GM21717 (cell line): ENCODE results near the gene ADAMTS3.

ENCODE experiments used
- ATAC-seq: cut with Tn5 transposase; IDR thresholded peaks from one replicate; pipeline ENCODE4 v1.9.1; 2021; ENCODE audit warnings: mild to moderate bottlenecking, moderate library complexity; ENCODE audit not compliant: unreplicated experiment

Gene ADAMTS3

DNA sequence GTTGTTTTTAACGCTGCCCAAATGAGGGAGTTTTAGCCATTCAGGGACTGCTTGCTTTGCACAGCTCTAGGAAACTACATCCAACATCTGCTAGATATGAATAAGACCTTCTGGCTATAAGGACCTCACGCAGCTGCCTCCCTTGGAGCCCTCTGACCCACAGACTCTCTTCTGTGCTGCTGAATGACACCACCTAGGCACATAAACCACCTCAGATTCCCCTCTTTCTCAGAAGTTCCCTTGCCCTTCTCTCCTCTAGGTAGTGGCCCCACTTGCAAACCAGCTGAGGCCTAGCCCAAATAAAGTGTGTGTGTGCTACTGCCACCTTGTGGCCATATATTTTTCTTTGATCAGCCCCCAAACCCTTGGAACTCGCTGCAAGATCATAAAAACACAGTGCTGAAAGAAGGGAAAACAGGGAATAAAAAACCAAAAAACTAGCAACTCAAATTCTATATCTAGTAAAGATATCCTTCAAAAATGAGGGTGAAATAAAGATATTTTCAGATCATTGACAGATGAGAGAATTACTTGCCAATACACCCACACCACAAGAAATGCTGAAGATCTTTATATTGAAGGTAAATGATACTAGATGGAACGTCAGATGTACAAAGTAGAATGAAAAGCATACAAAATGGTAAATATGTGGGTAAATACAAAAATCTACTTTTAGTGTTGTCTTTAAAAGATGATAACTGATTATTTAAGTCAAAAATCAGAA is 265.9 kb downstream of the ADAMTS3 start:
- ATAC-seq: peak; percentile 92

DNA sequence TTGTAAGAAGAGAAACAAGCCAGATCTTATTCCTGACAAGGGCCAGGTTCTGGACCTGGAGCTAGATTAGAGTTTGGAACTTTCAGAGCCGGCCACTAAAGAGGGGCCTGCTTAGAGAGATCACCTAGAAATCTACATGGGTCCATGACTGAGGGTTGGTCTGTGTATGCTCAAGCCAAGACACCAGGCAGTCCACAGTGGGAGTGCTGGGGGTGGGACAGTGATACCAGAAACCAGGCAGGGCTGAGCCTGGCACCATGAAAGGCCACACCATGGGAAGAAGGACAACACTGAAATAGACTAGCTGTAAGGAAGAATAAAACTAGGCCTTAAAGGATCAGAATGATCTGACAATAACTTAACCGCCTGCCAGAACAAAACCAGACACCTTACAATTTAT is 267.3 kb downstream of the ADAMTS3 start:
- ATAC-seq: no peak

DNA sequence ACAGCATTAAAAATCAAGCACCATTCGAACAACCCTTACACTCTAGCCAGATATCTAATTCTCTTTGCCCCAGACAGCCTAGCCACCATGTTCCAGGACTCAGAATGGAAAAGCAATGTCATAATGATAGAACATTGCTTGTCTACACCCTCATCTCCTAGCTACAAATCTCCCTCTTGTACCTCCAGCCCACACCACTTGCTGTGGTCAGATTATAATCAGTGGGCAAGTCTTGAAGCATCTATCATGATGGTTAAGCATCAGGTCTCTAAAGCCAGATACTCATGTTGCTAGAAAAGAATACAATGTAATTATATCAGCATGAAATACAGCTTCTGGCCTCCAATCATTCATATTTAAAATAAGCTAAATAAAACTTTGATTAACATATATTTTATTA is 268.9 kb downstream of the ADAMTS3 start:
- no peak for ATAC-seq

DNA sequence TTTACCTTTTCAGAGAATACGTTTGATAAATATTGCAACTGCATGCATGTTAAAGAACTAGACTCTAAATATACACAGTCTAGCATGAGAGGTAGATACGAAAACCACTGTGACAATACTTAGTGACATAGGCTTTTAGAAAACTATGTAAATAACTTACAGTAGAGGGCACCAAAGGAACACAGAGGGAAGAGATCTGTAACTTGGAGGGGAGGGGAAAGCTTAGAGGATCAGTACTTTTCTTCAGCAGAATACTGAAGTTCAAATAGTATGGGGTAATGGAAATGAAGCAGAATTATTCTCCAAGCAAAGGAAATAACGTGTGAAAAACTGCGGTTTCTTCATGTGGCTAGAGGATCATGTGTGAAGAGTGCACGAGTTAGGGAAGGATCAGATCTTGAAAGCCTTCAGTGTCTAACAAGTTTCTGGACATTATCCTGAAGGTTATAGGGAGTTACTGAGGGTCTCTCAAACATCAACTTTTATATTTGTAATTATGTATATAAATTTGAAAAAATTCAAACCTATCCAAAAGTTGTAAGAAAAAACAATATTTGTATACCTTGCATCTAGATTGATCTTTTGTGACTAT is 273.0 kb downstream of the ADAMTS3 start:
- ATAC-seq: peak; percentile 80

DNA sequence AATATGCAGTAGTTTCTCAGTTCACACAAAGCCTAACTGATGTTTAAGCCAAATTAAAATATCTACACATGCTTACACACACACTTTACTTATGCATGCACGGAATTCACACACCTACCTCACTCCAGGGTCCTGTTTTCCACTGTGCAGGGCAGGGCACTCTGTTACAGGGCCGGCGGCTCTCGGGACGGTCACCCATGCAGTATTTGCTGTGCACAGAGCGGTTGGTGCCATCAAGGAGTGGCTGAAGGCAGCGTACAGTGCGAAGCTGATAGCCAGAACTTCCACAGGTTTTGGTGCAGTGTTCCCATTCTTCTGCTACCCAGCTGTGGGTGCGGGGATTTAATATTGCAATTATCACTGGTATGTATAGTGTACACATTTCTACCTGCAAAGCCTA is 278.3 kb downstream of the ADAMTS3 start:
- no peak for ATAC-seq

DNA sequence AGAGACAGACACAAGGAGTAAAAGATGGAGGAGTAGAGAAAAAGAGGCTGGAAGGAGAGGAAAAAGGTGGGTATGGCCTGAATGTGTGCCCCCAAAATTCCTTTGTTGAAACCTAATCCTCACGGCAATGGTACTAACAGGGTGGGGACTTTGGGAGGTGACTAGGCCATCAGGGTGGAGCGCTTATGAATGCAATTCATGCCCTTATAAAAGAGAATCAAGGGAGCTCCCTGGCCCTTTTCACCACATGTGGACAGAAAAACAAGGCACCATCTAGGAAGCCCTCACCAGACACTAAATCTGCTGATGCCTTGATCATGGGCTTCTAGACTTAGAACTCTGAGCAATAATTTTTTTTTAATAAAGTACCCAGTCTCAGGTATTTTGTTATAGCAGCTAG is 282.1 kb downstream of the ADAMTS3 start:
- no peak for ATAC-seq

DNA sequence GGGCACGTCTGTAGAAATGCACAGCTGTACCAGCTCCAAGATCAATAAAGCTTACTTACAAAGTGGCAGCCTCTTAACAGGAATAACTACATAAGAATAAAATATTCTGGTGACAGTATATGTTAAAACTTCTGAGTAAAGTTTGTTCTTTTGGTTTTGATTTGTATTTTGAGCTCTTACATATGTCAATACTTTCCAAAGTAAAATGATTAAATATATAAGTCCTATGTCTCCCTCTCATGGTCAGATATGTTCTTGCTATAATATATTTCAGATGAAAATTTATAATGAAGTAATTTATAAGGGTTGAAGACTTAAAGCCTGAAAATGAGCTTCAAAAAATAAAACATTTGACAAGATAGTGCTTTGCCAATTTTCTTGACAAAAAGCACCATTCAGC is 282.8 kb downstream of the ADAMTS3 start:
- no peak for ATAC-seq

DNA sequence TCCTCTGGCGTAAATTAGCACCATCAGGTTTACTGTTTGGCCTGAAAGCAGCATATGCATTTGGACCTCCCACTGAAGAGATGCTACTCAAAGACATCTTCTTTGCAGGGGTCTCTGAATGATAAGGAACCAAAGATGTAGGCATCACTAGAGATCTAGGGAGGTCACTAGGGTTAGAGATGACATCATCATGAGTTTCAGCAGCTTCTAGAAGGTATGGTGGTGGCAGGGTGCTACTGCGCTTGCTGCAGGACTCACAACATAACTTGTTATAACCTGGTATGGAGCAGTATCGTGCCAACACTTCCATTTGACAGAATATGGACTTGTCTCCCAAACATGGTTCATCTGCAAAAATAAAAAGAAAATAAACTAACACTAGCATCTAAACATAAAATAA is 285.7 kb downstream of the ADAMTS3 start:
- ATAC-seq: no peak

DNA sequence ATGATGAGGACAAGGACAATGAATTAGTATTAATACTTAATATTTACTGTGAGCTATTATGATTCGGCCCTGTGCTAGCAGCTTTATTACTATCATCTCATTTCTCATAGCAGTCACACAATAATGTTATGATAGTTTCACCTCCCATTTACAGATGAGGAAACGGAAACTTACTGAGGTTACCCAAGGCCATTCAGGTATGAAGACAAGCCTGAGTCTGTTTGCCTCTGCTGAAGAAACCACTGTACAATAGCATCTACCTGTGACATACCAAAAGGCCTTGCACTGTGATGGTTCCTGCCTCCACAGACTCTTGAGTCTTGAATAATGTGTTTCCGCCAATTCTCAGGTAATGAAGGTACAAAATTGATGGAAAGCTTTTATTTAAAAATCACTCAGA is 288.8 kb downstream of the ADAMTS3 start:
- ATAC-seq: no peak

DNA sequence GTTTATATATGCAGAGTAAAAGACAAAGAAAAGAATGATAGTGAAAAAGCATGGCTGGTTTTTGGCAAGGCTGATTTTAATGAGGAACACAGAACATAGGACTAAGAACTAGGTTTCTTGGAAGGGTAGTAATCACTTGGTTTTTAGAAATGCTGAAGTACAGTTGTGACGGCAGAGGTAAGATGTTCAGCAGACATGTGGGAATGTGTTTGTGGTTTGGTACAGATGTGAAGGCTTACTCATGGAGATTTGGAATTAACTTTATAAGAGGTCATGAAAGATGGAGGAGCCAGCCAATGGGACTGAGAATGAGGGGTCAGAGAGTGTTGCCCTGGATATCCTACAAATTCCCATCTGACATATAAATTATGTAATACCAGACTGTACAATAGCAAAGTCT is 293.6 kb downstream of the ADAMTS3 start:
- no peak for ATAC-seq

DNA sequence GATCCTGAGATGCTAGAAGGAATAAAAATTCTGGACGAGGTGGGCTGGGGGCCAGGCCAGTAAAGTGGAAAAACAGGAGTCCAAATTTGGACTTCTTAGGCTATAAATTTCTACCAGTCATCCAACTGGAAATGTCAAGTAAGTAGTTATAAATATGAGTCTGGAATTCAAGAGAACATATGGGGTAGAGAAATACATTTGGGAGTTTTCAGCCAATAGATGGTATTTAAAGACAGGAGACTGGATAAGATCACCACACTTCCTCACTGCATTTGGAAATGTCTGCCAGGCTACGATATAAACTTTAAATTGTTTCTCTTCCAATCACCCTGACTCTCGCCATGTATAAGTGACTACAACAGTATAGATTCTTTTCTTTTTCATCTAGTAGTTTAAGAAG is 294.8 kb downstream of the ADAMTS3 start:
- no peak for ATAC-seq

DNA sequence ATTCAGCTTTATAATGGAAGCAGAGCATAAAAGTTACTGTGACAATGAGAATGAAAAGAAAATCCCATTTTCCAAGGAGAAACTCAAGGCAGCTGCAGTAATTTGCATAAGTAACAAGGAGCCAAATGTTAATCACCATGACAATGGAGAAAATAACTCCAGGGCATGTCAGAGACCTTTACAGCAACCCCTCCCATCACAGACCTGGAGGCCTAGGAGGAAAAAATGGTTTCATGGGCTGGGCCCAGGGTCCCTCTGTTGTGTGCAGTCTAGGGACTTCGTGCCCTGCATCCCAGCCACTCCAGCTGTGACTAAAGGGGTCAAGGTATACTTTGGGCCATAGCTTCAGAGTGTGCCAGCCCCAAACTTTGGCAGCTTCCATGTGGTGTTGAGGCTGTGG is 313.8 kb downstream of the ADAMTS3 start:
- no peak for ATAC-seq

DNA sequence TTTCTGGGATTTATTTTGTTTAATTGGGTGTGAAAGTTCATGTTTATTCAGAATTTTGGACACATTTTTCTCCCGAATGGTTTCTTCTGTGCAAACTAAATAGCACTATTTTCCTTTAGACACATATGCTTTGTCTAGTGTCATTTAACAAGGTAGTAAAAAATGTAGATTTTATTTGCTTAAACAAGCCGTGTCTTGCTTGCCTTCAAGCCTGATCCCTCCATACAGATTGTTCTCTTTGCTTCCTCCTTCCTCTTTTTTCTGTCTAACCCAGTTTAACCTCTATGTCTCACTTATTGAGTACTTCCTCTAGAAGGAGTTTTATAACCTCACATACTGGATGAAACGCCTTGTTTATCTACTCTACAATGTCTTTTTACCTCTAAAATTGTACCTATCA is 325.4 kb downstream of the ADAMTS3 start:
- ATAC-seq: no peak

DNA sequence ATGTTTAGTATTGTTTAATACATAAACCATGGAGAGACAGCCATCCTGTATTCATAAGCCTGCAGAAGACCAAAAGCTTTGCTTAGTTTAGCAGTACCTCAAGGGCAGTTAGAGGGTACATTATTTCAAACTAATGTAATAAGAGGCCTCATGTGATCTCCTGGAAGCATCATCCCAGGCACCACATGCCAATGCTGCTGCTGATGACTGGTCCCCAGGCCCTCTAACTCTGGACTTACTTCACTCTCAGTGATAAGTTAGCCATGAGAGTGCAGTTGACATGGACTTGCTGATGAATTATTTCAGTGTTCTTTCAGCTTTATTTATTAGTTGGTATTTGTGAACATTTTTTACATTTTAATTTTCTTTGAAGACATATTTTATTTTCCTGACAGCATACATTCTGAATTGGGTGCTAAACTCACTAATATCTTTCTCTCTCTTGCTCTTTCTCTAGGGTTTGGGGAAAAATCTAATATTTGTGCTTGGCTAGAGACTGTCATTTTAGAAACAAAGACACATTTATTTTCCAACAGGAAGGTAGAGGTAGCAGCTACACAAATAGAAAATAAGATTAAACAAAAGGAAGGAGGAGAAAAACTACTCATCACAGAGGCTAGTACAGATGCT is 329.4 kb downstream of the ADAMTS3 start:
- ATAC-seq: no peak
